Stomach (tissue), 9 donors: ENCODE measurements around the gene CIC. TPM values are rescaled to one million over a fixed set of nuclear protein-coding genes. Genes with fewer than 3 reads are reported as not detected.

ENCODE experiments used
- DNase-seq, 2 donors: peaks; one replicate each; pipeline versions ENCODE4 v3.0.0 to v3.0.0-alpha.2; 2013 to 2019
- H3K27ac ChIP-seq, 5 donors: fragments of 200-600 bp in 4 of 5; sonication (generic) in 4 of 5; one replicate each; pipeline ENCODE4 v1.5.1; 2013 to 2019; ENCODE audit warnings: mild to moderate bottlenecking in 1 of 5, moderate library complexity in 1 of 5
- H3K27me3 ChIP-seq, 3 donors: fragments of 200-600 bp; sonication (generic); one replicate each; pipeline ENCODE4 v1.5.1; 2017 to 2019; ENCODE audit warnings: mixed run types in 1 of 3
- H3K36me3 ChIP-seq, 4 donors: fragments of 200-600 bp; sonication (generic); 1 replicate in 3 of 4; 2 replicates in 1 of 4; pipeline ENCODE4 v1.5.1; 2016 to 2019
- H3K4me1 ChIP-seq, 4 donors: fragments of 200-600 bp; sonication (generic); one replicate each; pipeline ENCODE4 v1.5.1; 2016 to 2019
- H3K4me3 ChIP-seq, 4 donors: fragments of 200-600 bp; sonication (generic) in 3 of 4; one replicate each; pipeline ENCODE4 v1.5.1; 2016 to 2019; ENCODE audit warnings: mild to moderate bottlenecking in 1 of 4
- H3K9me3 ChIP-seq, 4 donors: fragments of 200-600 bp; sonication (generic); one replicate each; pipeline ENCODE4 v1.5.1; 2016 to 2019
- CTCF ChIP-seq, 7 experiments: fragments of 450-650 bp in 4 of 7; fragments of 200-600 bp in 3 of 7; sonication (generic) in 3 of 7; IDR thresholded peaks; one replicate each; pipeline ENCODE4 v1.5.1; 2016 to 2019; ENCODE audit warnings: antibody characterized with exemption in 7 of 7, control low read depth in 2 of 7, mild to moderate bottlenecking in 1 of 7
- EP300 ChIP-seq: sonication (generic); formaldehyde crosslinking; IDR thresholded peaks from one replicate; pipeline ENCODE4 v1.6.1; 2017; ENCODE audit warnings: antibody characterized with exemption
- POLR2A ChIP-seq, 4 donors: fragments of 450-650 bp; IDR thresholded peaks; one replicate each; pipeline ENCODE4 v1.6.1; 2016; ENCODE audit warnings: antibody characterized with exemption in 4 of 4, control low read depth in 2 of 4, mild to moderate bottlenecking in 1 of 4, moderate library complexity in 1 of 4
- POLR2AphosphoS5 ChIP-seq, 3 donors: sonication (generic); formaldehyde crosslinking; IDR thresholded peaks; one replicate each; pipeline ENCODE4 v1.6.1; 2016; ENCODE audit warnings: antibody characterized with exemption in 3 of 3
- WGBS, 5 donors: extraction: QIAGEN DNeasy Blood & Tissue Kit in 3 of 5; methylation state at CpG; one replicate each; pipeline versions ENCODE4 v1.1.5 to v1.1.7; 2013 to 2018; 5-methylcytosine and 5-hydroxymethylcytosine counted together
- intact Hi-C: fragments of 100-400 bp; cut with DNase I; formaldehyde crosslinking; loops from one replicate; pipeline ENCODE4 v1.15.1; 2023; ENCODE audit warnings: low total_unique reads
- polyA plus RNA-seq, 3 donors: library from polyadenylated mRNA; stranded (reverse); fragments of 200-250 nt; gene quantifications; one replicate each; pipeline ENCODE4 v1.2.3, GENCODE V29; 2013
- total RNA-seq, 5 donors: library from RNA; depleted of rRNA; stranded (reverse); fragments of >200 nt; gene quantifications; one replicate each; pipeline versions ENCODE4 v1.1.0 to v1.2.3, GENCODE V29; 2014 to 2016
- donor health status: healthy with polysubstance abuse.
- donor health status: Bipolar disorder and iron deficiency.
- donor health status: healthy.

The CIC gene
- total and polyA plus RNA-seq, 8 donors = 15.4 to 60.3 (median 26.6) TPM

DNA sequence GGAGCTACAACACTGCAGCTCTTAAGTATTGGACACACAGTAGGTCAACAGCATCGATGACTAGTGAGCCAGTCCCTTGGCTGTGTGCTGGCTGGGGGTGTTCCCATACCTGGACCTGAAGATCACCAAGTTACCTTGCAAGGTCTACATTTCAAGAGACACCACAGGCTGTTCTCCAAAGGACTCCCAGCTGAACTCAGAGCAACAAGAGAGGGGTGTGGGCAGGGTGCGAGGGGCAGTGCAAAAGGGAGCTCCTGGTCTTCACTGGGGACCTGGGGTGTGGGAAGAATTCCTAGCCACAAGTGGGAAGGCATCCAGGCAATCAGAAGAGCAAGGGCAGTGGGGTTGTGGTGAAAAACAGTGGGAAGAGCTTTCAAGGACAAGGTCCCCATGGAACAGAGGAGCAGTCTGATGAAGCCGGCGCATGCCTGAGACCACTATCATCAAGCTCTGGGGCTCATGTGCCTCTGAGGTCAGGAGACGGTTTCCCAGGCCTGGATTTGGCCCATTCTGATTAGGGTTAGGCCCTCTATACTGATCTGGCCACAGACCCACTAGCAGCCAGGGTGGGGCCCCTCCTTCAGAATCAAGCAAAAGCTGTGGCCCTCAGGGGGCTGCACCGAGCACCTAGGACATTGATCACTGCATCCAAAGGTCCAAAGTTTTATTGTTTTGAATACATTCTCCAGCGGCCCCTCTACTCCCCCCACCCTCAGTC lies 22.0 kb upstream of the CIC start:
- no peak overlapping the region for H3K4me3 ChIP-seq
- no peak for DNase-seq
- H3K36me3 ChIP-seq = peaks cover 17 to 36% (median 26%) of the 10 kb centered on the region in 4 donors
- peaks cover 41 to 83% (median 59%) of the 10 kb centered on the region in 4 donors for H3K4me1 ChIP-seq
- intact Hi-C loops = loop anchor here (5.0 kb wide), 1 partner anchor 40 kb away; no protein-coding TSS in a partner anchor
- H3K27me3 ChIP-seq = no peaks in the 10 kb centered on the region
- H3K27ac ChIP-seq = peak overlapping the region in 4 of 5 donors; percentile 48 to 97 (median 83)
- H3K9me3 ChIP-seq = no peaks in the 10 kb centered on the region
- WGBS, 5 donors = 69 to 80% (median 70%) methylated on average over 6 to 7 of the region's 7 CpGs
- TF ChIP-seq POLR2AphosphoS5 (IDR thresholded peaks at IDR 0.05) (no peak), POLR2A (IDR thresholded peaks at IDR 0.05) (no peak), EP300 (no peak), CTCF (IDR thresholded peaks at IDR 0.05) (no peak)

GRCh38 chr19:42247640-42248199 lies 21.3 kb upstream of the CIC start:
- Histone ChIP-seq H3K9me3 (no peaks in the 10 kb centered on the region), H3K4me1 (peaks cover 48 to 89% (median 66%) of the 10 kb centered on the region in 4 donors), H3K27me3 (no peaks in the 10 kb centered on the region), H3K27ac (peak overlapping the region in 3 of 5 donors; percentile 72 to 97 (median 94)), H3K36me3 (peaks cover 17 to 36% (median 26%) of the 10 kb centered on the region in 4 donors), H3K4me3 (no peak overlapping the region)
- TF ChIP-seq POLR2AphosphoS5 (IDR thresholded peaks at IDR 0.05) (no peak), POLR2A (IDR thresholded peaks at IDR 0.05) (no peak), EP300 (no peak), CTCF (IDR thresholded peaks at IDR 0.05) (no peak)
- intact Hi-C loops = loop anchor here (5.0 kb wide), 1 partner anchor 40 kb away; no protein-coding TSS in a partner anchor
- no peak for DNase-seq
- WGBS, 5 donors = 85 to 96% (median 95%) methylated on average over 6 of the region's 6 CpGs

DNA sequence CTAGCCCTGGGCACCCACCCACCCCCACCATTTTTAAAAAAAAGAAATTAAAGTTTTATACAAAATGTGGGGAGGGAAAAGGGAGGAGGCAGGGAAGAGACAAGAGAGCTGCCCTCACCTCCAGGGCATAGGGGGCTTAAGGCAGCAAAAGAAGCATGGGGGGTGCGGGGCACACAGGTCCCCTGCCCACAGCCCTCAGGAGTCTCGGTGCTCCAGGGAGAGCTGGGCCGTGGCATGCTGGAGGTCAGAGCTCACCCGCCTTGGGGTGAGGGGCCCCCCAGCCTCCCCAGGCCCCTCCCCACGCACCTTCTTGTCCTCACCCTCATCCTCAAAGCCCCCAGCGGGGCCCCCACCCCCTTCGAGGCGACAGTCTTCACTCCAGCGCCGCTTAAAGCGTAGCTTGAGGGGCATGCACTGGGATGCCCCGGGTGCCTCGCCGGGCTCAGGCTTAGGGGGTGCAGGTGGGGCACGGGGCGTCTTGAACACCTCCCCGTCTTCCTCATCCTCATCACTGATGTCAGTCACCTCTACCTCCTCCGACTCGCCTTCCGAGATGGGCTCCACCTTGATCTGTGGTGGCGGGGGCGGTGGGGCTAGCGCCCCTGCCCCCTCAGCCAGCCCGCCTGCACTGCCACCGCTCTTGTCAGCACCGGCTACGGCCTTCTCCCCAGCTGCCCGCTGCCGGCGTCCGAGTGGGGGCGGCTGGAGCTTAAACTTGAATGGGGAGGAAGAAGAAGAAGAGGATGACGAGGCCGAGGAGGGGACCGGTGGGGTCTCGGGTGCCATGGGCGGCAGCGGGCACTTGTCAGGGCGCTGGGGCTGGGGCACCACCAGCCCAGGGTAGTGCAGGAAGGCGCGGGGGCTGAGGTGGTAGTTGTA lies 20.5 kb upstream of the CIC start:
- peak overlapping the region in 2 of 5 donors; percentile 94 to 97 for H3K27ac ChIP-seq
- peaks cover 51 to 92% (median 69%) of the 10 kb centered on the region in 4 donors for H3K4me1 ChIP-seq
- DNase-seq = no peak

More for the DNA sequence above, 20.5 kb upstream of the CIC start:
- WGBS, 5 donors = 83 to 90% (median 89%) methylated on average over 35 to 41 of the region's 41 CpGs
- TF ChIP-seq CTCF (IDR thresholded peaks at IDR 0.05) = no peak
- no peak for TF ChIP-seq POLR2AphosphoS5 (IDR thresholded peaks at IDR 0.05)
- TF ChIP-seq POLR2A (IDR thresholded peaks at IDR 0.05) = no peak
- no peak for TF ChIP-seq EP300
- intact Hi-C loops = loop anchor here (5.0 kb wide), 1 partner anchor 39 kb away; no protein-coding TSS in a partner anchor
- H3K4me3 ChIP-seq = no peak overlapping the region
- no peaks in the 10 kb centered on the region for H3K27me3 ChIP-seq
- peaks cover 17 to 36% (median 26%) of the 10 kb centered on the region in 4 donors for H3K36me3 ChIP-seq
- no peaks in the 10 kb centered on the region for H3K9me3 ChIP-seq
